Middle frontal gyrus (tissue), 1 donor: ENCODE results near the gene MYMK.

ENCODE experiments used
- DNase-seq: peaks from one replicate; pipeline ENCODE4 v3.0.0-alpha.2; 2015; ENCODE audit warnings: low spot score; ENCODE audit errors: extremely low spot score

The MYMK gene

GRCh38 chr9:133558191-133559126 lies 33.7 kb upstream of the MYMK start:
- DNase-seq = no peak

- DNase-seq = no peak
Observed at GRCh38 chr9:133557581-133557980, 32.8 kb upstream of the MYMK start.

DNA sequence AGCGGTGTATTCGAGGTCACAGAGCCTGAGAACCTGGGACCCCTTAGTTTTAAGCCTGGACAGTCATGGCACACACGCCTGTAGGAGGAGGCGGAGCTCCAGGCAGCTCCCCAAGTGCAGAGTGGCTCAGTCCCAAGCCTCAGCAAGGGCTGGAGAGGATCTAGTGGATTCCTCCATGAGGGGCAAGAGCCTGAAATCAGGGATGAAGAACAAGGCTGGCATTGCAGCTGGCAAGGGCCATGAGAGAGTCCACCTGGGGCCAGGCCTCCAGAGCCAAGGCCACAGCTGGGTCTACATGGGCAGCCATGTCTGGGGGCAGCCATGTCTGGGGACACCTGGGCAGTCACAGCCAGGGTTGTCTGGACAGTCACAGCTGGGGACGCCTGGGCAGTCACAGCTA lies 31.6 kb upstream of the MYMK start:
- no peak for DNase-seq

DNA sequence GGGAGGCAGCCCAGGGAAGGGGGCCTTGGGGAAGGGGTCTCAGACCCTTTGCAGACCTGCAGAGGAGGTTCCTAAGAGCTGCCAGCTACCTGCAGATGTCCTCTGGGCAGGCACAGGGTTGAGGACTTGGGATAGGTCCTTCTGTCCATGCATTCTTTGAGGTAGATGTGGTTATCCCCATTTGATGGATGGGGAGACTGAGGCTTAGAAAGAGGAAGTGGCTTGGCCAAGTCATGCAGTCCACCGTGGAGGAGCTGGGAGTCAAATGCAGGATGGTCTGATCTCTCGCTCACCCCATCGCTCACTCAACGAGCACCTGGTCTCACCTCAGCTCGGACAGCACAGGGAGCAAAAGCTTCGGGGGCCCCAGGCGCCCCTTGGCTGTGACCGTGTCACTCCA lies 30.0 kb upstream of the MYMK start:
- no peak for DNase-seq

DNA sequence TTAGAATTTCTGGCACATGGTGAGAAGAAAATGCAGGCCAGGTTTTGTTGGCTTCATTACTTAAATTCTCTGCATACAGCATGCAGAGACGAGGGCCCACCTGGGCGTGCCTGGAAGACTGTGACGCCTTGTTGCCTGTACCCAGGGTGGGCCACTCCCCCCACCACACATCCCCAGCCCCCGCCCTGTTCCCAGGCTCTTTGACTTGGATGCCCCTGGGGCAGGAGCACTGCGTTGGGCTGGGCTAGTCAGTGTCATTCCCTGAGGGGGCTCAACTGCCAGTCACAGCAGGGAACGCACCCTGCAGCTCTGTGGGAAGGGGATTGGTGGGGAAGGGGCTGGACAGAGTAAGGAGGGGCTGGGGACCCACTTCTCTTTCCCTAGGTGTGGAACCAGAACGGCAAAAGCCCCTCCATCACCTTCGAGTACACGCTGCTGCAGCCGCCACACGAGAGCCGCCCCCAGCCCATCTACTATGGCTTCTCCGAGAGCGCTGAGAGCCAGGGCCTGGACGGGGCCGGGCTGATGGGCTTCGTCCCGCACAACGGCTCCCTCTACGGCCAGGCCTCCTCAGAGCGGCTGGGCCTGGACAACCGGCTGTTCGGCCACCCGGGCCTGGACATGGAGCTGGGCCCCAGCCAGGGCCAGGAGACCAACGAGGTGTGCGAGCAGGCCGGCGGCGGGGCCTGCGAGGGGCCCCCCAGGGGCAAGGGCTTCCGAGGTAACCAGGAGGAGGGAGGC lies 29.4 kb upstream of the MYMK start:
- no peak for DNase-seq

GRCh38 chr9:133553123-133553522 lies 28.4 kb upstream of the MYMK start:
- no peak for DNase-seq

- no peak for DNase-seq
Observed at GRCh38 chr9:133552236-133552635, 27.5 kb upstream of the MYMK start.

DNA sequence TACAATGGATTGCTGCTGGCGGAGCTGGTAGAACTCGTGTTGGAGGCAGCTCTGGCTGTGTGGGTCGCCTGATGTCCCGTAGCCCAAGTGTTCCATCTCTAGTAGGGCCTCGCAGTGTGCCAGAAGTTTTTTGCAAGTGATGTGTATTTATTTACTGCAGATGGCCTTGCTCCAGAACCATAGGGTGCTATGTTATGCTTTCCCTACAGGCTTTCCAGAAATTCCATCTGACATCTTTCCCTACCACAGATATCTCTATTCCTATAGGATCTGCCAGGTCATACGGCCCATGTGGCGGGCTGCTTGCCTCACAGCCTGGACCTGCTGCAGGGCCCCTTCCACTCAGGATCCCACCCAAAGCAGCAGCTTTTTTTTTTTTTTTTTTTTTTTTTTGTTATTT lies 26.7 kb upstream of the MYMK start:
- DNase-seq = no peak

GRCh38 chr9:133547116-133547515 lies 22.4 kb upstream of the MYMK start:
- DNase-seq = no peak

DNA sequence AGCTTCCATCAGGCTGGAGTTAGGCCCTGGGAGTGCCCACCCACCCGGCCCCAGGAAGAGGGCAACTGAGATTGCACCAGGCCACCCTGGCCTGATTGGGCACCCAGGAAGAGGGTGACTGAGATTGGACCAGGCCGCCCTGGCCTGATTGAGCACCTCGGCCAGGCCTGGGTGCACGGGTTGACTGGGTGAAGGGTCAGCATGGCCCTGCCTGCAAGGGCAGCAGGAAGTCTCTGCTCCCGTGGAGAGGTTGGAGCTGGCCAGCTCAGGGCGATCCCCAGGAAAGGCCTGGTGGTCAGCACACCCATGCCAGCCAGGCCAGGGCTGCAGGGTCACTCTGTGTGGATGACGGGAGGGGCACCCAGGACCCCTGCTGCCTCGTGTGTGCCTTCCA lies 21.5 kb upstream of the MYMK start:
- DNase-seq = no peak

- no peak for DNase-seq
Observed at GRCh38 chr9:133545494-133546286, 20.9 kb upstream of the MYMK start.

DNA sequence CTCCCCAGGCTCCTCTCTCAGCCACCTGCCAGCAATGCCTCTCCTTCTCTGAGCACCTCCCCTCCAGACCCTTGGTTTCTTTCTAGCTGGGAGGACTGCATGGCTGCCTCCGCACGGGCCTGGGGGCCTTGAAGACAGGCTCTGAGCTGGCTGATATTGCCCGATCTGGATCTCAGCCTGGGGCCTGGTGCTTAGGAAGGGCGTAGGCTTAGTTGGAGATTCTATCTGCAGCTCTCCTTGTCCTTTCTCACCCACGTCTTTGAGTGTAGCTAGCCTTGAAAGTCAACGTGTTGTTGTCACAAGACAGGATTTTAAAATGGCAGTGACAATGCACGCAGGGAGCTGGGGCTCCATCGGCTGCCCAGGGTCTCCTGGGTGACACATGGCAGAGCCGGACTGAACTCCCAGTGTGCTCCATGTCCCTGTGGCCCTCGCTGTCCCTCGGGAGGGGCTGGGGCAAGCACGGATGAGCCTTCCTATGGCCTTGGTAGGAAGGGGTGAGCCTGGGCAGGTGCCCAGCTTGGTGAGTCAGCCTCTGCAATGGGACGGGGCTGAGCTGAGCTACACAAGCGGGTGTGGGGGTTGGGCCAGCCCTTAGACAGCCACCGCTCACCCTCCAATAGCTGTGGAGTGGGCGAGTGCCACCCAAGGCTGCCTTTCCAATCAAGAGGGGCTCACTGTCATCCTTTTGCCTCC lies 19.2 kb upstream of the MYMK start:
- DNase-seq = no peak

GRCh38 chr9:133542002-133542401 lies 17.2 kb upstream of the MYMK start:
- no peak for DNase-seq

DNA sequence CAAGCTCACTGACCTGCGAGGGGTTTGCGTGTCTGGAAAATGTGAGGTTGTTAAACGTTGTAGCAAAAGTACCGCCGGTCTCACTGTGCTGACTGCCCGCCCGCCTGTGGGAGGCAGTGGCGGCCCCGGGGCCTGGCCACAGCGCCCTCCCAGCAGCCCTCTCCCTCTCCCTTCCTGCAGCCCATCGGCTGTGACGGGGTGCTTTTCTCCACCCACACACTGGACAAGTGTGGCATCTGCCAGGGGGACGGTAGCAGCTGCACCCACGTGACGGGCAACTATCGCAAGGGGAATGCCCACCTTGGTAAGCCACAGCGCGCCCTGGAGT lies 15.9 kb upstream of the MYMK start:
- DNase-seq = no peak

GRCh38 chr9:133539991-133540697 lies 15.4 kb upstream of the MYMK start:
- no peak for DNase-seq

DNA sequence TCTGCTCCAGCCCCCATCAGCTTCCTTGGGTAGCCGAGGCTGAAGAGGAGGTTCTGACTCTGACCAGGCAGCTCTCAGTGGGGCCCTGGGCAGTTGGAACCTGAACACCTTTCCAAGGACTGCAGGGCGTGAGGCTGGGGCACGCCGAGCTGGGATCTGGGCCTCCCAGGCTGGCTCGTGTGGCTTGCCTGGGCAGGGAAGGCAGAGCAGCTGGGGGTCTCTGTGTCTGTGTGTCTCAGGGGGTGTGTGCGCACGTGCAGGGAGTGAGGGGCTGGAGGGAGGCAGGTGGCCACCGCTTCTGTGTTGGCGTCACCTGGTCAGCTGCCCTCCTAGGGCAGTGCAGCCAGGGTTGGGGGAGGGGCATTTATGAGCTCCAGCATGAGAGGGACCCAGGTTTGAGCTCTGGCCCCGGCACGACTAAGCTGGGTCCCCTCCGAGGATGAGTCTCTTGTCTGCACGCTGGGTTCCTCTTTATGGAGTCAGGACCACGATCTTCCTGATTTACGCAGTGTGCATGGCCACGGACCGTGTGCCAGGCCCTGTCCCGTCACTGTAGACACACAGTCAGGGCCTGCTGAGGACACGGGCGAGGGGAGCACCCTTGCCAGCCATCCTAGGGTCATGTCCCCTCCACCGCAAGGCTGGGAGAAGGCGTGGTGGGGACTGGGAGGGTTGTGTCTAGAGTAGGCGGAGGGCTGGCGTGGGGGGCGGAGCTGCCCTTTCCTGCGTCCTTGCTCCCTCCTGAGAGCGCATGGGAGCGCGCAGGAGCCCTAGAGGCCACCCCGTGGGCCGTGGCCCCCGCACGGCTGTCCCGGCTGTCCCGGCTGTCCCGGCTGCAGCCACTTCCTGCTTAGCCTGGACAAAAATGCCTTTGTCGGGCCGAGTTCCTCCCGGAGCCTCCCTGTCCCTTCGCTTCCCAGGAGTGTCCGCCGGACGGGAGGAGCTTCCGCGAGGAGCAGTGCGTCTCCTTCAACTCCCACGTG lies 14.4 kb upstream of the MYMK start:
- DNase-seq = no peak

GRCh38 chr9:133538176-133538575 lies 13.4 kb upstream of the MYMK start:
- DNase-seq = no peak

DNA sequence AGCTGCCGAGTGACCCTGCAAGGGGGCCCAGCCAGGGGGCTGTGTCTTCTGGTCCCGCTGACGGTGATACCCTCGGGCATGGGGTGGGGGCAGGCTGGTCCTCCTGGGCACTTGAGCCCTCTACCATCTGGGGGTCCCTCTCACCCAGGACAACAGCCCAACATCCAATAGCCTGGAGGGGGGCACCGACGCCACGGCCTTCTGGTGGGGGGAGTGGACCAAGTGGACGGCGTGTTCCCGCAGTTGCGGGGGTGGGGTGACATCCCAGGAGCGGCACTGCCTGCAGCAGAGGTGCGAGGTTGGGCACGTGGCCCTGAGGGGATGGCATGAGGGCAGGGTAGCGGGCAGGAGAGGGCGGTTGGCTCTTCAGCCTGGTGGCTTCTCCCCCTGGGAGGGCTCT lies 12.5 kb upstream of the MYMK start:
- no peak for DNase-seq

DNA sequence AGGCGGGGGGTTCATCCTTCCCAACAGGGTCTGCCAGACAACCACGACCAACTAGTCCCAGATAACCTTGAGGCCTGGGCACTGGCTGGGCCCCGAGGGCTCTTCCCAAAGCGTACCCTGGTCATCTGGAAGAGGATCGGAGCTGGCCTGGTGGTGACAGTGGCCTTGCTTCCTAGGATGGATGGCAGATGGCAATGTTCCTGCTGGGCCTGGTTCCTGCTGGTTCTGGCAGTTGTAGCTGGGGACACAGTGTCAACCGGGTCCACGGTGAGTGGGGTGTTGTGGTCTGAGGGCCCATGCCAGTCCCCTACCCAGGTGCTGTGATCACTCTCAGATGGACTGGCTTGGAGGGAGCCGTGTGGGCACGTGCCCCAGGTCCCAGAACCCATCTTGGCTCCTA lies 11.8 kb upstream of the MYMK start:
- no peak for DNase-seq

DNA sequence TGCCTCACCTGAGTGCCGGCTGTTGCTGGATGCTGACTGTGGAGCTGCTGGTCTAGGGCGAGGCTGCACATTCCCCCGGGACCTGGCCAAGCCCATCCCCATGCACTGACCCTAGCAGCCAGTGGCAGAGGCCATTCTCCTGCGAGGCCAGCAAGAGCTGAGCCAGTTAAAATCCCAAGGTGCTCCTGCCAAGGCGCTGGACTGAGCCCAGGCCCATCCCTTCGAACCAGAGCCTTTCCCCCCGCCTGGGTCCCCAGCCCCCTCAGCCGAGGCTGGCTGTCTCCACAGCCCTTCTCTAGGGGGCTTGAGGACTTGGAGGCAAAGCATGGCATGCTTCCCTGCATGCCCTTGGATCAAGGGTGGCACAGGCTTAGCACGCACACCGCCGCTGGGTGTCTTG lies 11.3 kb upstream of the MYMK start:
- DNase-seq = no peak
